ENCODE results near the gene ETDC. TPM values are rescaled to one million over a fixed set of nuclear protein-coding genes. Genes with fewer than 3 reads are reported as not detected.
"Not testable (repeated sequence)": the region's sequence is repeated elsewhere in the genome, so short reads cannot be mapped to it uniquely, and the experiment has no call there.

The ETDC gene
- total RNA-seq, result not detected
- not detected for polyA plus RNA-seq
- long read RNA-seq, donor 1, result 0 reads
- long read RNA-seq, donor 2, result 0 reads
- long read RNA-seq, donor 3, result 0 reads
- long read RNA-seq, donor 4, result 0 reads
- long read RNA-seq, donor 5, result 0 reads
- long read RNA-seq, donor 6, result 0 reads
- long read RNA-seq, donor 7, result 0 reads
- long read RNA-seq, donor 8, result 0 reads
- long read RNA-seq, donor 9, result 0 reads
- long read RNA-seq, donor 10, partial matches to known transcripts, result 0 of 1 reads
- long read RNA-seq, donor 10, other reads (novel, unspliced or antisense), result 0 of 1 reads

GRCh38 chrX:135309430-135309923 is at the start of gene ETDC:
TSS of gene ETDC (plus strand) at chrX:135309480. CDS start at chrX:135309480, 0 bp downstream.
- WGBS, 5 donors, result 67 to 90% (median 83%) methylated on average over 1 of the region's 1 CpG; no CpG with 5 or more reads in 1 of the 5 donors
- no peak within 1 kb of the TSS for H3K4me3 ChIP-seq
- H3K36me3 ChIP-seq, result no peaks in the 10 kb centered on the region
- no peaks in the 10 kb centered on the region for H3K27me3 ChIP-seq
- no peak for TF ChIP-seq POLR2AphosphoS5 (IDR thresholded peaks at IDR 0.05)
- no peak for TF ChIP-seq EP300 (IDR thresholded peaks at IDR 0.05)
- TF ChIP-seq POLR2A (IDR thresholded peaks at IDR 0.05), result no peak
- TF ChIP-seq, protein P1, sequence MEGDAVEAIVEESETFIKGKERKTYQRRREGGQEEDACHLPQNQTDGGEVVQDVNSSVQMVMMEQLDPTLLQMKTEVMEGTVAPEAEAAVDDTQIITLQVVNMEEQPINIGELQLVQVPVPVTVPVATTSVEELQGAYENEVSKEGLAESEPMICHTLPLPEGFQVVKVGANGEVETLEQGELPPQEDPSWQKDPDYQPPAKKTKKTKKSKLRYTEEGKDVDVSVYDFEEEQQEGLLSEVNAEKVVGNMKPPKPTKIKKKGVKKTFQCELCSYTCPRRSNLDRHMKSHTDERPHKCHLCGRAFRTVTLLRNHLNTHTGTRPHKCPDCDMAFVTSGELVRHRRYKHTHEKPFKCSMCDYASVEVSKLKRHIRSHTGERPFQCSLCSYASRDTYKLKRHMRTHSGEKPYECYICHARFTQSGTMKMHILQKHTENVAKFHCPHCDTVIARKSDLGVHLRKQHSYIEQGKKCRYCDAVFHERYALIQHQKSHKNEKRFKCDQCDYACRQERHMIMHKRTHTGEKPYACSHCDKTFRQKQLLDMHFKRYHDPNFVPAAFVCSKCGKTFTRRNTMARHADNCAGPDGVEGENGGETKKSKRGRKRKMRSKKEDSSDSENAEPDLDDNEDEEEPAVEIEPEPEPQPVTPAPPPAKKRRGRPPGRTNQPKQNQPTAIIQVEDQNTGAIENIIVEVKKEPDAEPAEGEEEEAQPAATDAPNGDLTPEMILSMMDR (IDR thresholded peaks at IDR 0.05), result no peak
- no peaks in the 10 kb centered on the region for H3K9me3 ChIP-seq
- no peaks in the 10 kb centered on the region for H3K4me1 ChIP-seq
- DNase-seq, result no peak
- intact Hi-C loops (cut with DNase I; ENCODE audit: low total_unique reads), result no loop called here
- H3K27ac ChIP-seq, result no peak within 1 kb of the TSS

- WGBS, 5 donors, result 78 to 97% (median 87%) methylated on average over 2 of the region's 2 CpGs
Observed at GRCh38 chrX:135260976-135261375, 48.3 kb upstream of the ETDC start.

GRCh38 chrX:135263376-135263775 is 45.9 kb upstream of the ETDC start:
- H3K27ac ChIP-seq; H3K4me1 ChIP-seq; intact Hi-C loops (cut with DNase I; ENCODE audit: low total_unique reads); H3K4me3 ChIP-seq; H3K36me3 ChIP-seq; H3K27me3 ChIP-seq; DNase-seq: not testable (repeated sequence)
- WGBS, 5 donors, result 80 to 91% (median 86%) methylated on average over 7 to 8 of the region's 8 CpGs
- peaks cover 0 to 40% (median 7%) of the 10 kb centered on the region in 4 donors for H3K9me3 ChIP-seq

More at GRCh38 chrX:135260976-135261375, 48.3 kb upstream of the ETDC start:
- peaks cover 0 to 28% (median 4%) of the 10 kb centered on the region in 4 donors for H3K9me3 ChIP-seq
- H3K27ac ChIP-seq; H3K4me3 ChIP-seq; intact Hi-C loops (cut with DNase I; ENCODE audit: low total_unique reads); DNase-seq; H3K27me3 ChIP-seq; H3K4me1 ChIP-seq; H3K36me3 ChIP-seq: not testable (repeated sequence)

DNA sequence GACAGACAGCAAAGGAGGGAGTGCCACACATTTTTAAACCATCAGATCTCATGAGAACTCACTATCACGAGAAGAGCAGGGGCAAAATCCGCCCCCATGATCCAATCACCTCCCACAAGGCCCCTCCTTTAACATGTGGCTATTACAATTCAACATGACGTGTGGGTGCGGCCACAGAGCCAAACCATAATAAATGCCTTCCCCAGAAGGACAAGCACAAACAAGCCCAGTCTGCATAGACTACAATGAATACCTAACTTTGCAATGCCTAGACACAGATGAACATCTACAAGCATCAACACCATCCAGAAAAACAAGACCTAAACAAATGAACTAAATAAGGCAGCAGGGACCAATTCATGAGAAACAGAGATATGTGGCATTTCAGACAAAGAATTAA is 45.1 kb upstream of the ETDC start:
- TF ChIP-seq POLR2A (IDR thresholded peaks at IDR 0.05) (no peak), POLR2AphosphoS5 (IDR thresholded peaks at IDR 0.05) (no peak), EP300 (IDR thresholded peaks at IDR 0.05) (no peak)
- TF ChIP-seq, protein P1 (IDR thresholded peaks at IDR 0.05), result no peak
- Histone ChIP-seq H3K4me3 (no peak overlapping the region), H3K36me3 (no peaks in the 10 kb centered on the region), H3K27me3 (no peaks in the 10 kb centered on the region), H3K4me1 (no peaks in the 10 kb centered on the region), H3K27ac (no peak overlapping the region), H3K9me3 (peaks cover 0 to 48% (median 14%) of the 10 kb centered on the region in 4 donors)
- DNase-seq, result no peak
- intact Hi-C loops (cut with DNase I; ENCODE audit: low total_unique reads), result no loop called here
- WGBS, 5 donors, result 75 to 93% (median 86%) methylated on average over 4 of the region's 4 CpGs

DNA sequence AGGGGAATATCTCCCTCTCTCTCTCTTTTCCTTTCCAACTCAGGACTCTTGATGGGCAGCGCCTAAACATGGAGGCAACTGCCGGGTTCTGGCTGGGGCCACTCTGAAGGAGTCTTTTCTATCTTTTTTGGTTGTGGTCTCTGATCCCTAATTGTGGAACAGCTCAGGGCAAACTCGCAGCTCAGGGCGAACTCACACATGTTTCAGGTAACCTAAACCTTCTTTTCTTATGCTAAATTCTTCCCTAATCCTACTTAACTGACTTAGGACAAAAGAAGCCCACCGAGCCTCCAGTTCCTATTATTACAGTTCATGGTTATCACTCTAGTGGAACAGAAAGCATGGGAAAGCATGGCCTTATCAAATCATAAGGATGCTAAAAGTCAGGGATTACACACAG is 36.1 kb upstream of the ETDC start:
- Histone ChIP-seq H3K9me3 (peaks cover 0 to 41% (median 40%) of the 10 kb centered on the region in 4 donors), H3K4me3 (no peak overlapping the region), H3K4me1 (no peaks in the 10 kb centered on the region), H3K27ac (no peak overlapping the region), H3K27me3 (no peaks in the 10 kb centered on the region), H3K36me3 (no peaks in the 10 kb centered on the region)
- 65 to 90% (median 80%) methylated on average over 5 of the region's 5 CpGs for whole genome bisulfite sequencing, 5 donors
- intact Hi-C loops (cut with DNase I; ENCODE audit: low total_unique reads), result no loop called here
- no peak for TF ChIP-seq POLR2A (IDR thresholded peaks at IDR 0.05)
- no peak for TF ChIP-seq EP300 (IDR thresholded peaks at IDR 0.05)
- DNase-seq, result no peak

- Histone ChIP-seq H3K27ac (no peak overlapping the region), H3K36me3 (no peaks in the 10 kb centered on the region), H3K9me3 (peaks cover 0 to 57% (median 53%) of the 10 kb centered on the region in 4 donors), H3K4me1 (no peaks in the 10 kb centered on the region), H3K4me3 (no peak overlapping the region), H3K27me3 (no peaks in the 10 kb centered on the region)
- no peak for DNase-seq
- TF ChIP-seq POLR2A (IDR thresholded peaks at IDR 0.05) (no peak), EP300 (IDR thresholded peaks at IDR 0.05) (no peak), POLR2AphosphoS5 (IDR thresholded peaks at IDR 0.05) (no peak)
- TF ChIP-seq, protein P1 (IDR thresholded peaks at IDR 0.05), result no peak
- intact Hi-C loops (cut with DNase I; ENCODE audit: low total_unique reads), result no loop called here
Observed at GRCh38 chrX:135275973-135276372, 33.3 kb upstream of the ETDC start.
